Umbilical cord (tissue), 2 donors: ENCODE data around the gene DAAM2. TPM values are rescaled to one million over a fixed set of nuclear protein-coding genes. Genes with fewer than 3 reads are reported as not detected.

Experiments used
- DNase-seq: peaks from one replicate; pipeline ENCODE4 v3.0.0-alpha.2; 2015; ENCODE audit warnings: low spot score
- total RNA-seq: library from RNA; depleted of rRNA; stranded (reverse); fragments of >200 nt; gene quantifications from one replicate; pipeline ENCODE4 v1.2.3, GENCODE V29; 2014; ENCODE audit warnings: low replicate concordance; ENCODE audit not compliant: insufficient read depth

The DAAM2 gene
- total RNA-seq: 51.3 TPM

DNA sequence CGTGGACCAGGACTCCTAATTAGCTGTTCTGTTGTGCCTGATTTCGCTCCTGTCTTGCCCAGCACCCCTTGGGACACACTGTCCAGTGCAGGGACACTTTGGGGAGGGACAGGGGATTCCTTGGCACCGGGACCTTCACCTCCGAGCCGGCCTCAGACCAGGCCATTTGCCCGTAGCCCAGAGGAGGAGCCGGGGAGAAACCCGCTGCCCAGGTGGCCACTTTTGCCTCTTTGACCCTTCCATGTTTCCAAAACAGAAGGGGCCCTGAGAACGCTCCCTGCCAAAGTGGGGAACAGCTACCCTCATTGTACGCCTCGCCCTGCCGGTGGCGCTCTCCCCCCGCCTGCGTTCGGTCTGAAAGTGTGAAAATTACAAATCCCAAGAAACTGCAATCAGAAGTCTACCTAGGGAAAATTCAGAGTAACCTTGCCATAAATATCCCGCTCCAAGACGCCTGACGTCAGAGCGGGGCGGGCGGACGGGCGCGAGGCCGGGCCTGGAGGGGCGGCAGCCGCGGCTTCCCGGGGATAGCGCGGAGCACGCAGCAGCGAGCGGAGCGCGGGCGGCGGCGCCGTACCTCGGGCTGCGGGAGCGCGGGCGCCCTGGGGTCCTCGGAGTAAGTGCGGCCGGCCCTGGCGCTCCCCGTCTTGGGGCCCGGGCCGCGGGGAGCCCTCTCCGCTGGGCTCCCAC is at the start of gene DAAM2:
TSS of gene DAAM2 (plus strand) at position 527 of the 690 bp plus-strand sequence. CDS start 63,927 bp downstream, outside the sequence.
- peak; percentile 69 for DNase-seq

DNA sequence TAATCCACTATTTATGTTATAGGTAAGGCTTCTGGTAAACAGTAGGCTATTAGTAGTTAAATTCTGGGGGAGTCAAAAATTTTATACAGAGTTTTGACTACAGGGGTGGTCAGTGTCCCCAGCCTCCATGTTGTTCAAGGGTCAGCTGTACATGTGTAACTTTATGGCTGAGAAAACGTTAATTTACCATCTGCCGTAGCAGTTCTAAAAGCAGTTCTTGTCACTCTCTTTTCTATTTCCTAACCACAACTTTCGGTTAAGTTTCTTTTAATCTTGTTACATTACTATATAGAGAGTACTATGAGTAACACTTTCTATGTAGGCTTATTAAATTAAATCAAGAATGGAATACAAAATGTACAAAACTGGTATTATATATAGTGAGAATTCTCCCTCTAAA is 45.4 kb upstream of the DAAM2 start:
- DNase-seq: no peak

DNA sequence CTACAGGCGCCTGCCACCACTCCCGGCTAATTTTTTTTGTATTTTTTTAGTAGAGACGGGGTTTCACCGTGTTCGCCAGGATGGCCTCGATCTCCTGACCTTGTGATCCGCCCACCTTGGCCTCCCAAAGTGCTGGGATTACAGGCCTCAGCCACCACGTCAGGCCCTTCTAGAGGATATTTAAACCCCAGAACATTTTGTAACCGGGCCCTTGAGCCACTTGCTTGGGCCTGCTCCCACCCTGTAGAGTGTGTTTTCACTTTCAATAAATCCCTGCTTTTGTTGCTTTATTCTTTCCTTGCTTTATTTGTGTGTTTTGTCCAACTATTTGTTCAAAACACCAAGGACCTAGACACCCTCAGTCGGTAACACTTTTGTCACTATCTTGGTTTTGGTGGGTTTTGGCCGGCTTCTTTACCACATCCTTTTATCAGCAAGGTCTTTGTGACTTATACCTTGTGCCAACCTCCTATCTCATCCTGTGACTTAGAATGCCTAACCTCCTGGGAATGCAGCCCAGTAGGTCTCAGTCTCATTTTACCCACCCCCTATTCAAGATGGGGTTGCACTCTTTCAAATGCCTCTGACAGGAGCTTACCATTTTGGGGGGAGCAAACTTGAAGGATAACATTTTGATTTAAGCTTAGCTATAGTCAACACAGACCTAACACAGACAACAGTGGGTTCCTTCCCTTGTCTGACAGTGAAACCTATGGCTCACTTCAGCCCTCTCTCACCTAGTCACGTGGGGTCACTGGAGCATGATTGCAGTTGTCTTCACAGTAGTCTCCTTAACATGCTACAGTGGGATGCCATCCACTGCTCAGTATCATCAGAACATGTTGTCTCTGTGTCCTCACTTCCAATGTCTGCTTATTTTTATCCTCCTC is 39.1 kb upstream of the DAAM2 start:
- DNase-seq: no peak

DNA sequence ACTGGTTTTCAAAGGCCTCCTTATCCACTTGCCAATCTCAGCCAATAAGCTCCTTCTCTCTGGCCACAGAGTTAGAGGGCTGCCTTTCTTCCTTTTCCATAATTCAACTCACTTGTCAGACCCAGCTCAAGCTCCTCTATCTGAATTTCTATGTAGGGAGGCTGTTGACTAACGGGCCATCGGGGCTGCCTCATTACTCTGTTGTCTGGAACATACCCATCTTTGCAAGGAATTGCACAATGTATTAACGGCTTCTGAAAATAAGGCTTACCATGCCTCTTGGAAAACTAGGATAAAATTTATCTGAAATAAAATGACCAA is 38.5 kb upstream of the DAAM2 start:
- peak; percentile 91 for DNase-seq

DNA sequence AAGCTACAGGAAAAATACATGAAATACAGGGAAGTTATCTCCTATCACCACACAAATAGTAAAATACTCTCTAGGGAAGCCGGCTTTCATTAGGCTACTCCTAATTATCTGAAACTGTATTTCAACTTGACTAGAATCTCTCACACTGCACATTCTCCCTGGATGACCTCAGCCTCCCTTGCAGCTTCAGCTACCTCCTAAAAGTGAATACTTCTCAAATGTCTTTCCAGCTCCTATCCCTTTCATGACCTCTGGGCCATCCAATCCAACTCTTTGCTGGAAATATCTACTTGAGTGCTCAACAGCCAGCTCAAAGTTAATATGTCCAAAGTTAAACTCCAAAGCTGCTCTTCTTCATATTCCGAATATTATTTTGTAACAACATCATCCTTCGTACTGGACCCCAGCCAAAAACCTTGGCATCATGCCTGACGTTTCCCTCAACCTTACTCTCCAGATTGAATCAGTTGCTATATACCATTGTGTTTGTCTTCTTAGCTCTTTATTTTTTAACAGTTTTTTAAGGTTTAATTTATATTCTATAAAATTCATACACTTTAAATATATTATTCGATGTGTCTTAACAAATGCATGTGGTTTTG is 37.6 kb upstream of the DAAM2 start:
- DNase-seq: peak; percentile 53

DNA sequence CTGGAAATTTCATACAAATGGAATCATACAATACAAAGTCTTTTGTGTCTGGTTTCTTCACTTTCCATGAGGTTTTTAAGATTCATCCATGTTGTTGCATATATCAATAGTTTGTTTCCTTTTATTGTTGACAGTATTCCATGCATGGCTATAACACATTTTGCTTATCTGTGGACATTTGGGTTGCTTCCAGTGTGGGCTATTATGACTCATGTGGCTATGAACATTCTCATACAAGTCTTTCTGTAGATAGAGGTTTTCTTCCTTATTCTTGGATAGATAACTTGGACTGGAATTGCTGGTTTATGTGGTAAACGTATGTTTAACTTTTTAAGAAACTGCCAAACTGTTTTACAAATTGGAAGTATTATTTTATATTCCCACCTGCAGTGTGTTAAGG is 36.9 kb upstream of the DAAM2 start:
- no peak for DNase-seq

DNA sequence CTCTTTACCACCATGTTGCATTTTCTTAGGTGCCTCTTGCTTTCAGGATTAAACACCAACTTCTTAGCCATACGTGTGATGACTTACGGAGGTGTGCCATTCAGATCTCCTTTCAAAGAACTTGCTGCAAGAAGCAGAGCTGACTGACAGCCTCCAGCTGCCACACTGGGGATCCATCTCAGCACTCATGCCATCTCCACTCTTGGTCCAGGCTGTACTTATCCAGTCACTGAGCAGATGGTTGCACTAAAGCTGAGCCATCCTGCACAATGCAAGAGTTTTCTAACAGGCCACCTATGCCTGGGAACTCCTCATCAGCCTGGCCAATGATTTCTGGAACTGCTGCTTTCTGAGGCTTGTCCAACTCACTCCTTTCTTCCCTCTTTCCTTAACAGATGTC is 35.6 kb upstream of the DAAM2 start:
- no peak for DNase-seq

DNA sequence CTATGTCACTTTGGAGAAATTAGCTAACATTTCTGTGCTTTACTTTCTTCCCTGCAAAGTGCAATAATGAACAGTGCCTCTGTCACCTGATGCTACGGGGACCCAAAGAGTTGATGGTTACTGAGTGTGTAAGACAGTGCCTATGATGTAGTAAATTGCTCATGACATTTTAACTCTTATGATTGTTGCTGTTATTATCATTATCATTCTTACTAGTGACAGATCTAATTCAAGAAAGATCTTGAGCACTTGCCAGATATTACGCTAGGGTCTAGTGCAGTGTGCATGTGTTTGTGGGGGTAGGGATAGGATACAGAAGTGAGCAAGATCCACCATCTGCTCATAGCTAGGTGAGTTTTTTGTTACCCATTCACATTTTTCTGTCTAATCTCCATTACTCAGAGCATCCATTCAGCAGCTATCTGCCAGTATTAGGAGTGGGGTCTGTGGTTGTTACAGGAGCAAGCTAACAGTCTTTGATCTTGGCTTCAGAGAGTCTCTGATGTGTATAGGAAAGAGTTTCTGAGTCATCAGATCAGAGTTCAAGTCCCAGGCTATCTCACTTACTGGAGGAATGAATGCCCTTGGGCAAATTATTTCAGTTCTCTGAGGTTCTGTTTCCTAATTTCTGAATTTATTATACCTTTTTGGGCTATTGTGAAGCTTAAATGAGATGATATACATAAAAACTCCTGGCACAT is 33.1 kb upstream of the DAAM2 start:
- no peak for DNase-seq

DNA sequence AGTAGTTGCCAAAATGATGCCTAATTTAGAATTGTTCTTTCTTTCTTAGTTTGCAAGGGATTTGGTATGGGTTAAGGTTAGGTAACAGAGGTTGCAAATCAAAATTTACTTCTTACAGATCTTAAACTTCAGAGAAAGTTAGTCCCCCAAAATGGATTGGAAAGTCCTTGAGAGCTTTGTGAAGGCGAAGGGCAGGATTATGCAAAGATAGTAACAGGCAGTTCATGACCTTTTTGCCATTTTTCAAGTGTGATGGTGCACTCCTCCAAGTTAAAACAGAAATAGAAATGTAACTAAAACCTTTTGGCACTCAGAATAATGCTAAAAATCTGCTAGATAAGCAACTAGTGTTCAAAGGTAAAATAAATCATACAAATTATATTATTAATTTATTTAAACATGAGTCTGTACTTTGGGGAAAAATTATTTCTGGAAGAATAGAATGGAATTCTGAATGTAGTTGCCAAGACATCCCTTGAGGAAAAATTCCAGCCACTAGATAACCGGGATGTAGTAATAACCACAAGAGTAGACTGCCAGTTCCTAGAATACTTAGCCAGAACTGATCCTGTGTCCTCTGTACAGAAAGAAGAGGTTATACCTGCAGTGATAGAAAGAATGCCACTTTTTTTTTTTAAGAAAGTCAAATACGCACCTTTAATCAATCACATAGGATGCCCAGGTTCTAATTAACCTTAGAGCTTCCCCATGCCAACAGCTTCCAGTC is 31.8 kb upstream of the DAAM2 start:
- DNase-seq: peak; percentile 89

DNA sequence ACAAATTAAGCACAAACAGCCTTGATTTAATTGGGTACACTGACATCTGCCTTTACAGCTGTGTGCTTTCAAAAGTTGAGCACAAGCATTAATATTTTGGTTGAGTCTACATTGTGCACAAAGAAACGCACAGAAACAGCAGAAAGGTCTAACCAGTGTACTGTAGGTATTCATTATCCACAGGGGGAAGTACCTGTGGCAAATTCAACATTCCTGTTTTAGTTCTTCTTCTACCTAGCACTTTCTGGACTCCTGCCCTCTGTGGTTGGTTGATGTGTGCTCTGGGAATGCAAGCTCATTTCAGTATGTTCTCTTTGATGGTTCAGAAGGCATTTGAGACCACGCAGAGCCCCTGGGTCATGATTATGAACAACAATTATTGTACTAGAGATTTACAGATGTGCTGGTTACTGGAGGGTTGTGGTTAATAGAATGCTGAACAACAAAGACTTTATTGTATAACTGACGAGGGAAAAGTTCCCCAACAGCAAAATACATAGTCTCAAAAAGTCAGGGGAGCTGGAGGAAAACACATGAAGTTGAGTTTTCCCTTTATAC is 26.6 kb upstream of the DAAM2 start:
- no peak for DNase-seq

DNA sequence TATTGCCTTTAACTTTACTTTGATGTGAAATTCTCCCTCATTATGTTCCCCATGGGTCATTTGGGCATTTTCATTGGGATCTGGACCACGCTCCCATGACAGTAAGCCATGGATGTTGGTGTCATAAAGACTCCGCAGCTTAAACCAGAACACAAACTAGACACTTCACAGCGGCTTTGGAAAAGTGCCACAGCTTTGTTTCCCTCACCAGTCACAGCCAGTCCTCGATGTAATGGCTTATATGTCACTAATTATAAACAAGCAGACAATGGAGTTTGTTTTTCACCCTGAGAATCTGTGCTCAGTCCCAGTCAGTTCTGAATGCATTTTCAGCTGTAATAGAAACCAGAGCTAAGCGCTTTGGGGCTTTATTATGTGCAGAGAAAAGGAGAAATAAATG is 23.2 kb upstream of the DAAM2 start:
- DNase-seq: no peak

DNA sequence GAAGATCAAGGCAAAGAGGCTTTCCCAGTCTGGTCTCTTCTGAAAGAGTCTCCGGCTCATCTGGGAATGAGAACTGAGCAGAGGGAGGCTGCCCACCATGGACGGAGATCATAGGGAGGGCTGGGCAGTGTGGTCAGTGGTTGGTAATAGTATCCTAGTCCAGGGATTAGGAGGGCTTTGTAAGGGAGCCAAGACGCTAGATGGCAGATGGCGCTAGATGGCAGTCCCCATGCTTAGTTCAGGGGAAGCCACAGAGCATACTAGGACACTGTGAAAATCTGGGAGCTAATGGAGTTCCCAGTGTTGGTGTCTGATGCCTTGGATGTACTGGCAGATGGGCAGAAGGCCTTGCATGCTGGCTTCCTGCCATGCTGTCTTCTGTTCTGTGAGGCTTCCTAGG is 21.7 kb upstream of the DAAM2 start:
- DNase-seq: no peak

DNA sequence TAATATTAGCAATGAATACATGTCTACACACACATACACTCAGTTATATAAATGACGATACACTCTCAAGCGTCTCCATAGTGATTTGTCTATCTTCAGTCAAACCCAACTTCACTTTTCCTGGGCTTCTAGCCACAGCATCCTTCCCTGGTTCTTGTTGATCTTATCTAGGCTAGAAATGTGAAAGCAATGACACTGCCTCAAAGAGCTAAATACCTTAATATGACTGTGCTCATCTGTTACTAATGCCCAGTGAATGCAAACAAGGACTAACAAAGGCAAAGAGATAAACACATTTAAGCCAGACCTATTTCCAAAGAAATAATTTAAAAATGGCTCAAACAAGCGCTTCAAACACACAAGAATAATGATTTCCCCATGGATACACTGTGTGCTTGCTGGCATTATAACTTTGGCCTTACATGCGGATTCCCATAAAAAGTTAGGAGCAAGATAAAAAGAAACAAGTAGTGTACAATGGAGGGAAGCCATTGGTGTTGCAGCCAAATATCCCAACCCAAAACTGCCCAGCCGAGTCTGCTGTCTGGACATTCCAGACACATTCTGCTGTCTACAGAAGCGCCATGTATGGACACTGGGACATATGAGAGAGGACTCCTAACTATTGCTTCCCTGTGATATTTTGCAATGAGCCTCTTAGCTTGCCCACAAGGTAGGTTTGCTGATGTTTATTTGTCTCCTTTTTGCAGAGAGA is 19.5 kb upstream of the DAAM2 start:
- DNase-seq: no peak

DNA sequence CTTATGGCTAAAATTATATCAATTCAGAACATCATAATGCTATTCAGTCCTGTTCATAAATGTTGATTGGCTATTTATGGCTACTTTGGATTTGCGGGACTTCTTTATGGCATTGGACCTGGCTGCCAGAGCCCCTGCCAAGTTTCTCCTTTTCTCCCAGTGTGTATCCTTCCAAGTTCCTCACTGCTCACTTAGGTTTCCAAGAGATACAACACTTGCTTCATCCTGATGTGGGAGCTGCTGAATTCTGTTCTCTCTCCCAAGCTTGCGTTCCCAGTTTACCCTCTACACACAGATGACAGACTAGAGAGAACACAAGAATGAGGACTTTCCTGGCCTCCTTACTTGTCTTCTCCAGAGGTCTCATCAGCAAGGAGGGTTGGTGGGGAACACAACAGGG is 18.4 kb upstream of the DAAM2 start:
- no peak for DNase-seq

DNA sequence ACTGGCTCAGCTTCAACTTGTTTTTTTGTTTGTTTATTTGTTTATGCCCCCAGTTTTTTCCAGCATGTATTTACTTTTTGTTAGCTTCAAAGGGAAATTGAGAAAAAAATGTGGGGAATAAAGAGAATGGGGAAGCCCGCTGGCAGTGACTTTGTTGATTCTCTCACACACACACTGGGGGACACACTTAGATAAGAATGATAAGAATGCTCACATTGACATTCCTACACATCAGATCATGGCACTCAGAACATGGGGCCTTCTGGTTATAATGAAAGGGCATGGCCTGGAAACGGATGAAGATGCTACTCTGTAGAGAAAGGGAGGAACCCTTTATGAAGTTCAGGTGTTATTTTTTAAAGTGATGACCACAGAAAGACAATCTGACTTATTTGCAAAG is 15.6 kb upstream of the DAAM2 start:
- DNase-seq: no peak

DNA sequence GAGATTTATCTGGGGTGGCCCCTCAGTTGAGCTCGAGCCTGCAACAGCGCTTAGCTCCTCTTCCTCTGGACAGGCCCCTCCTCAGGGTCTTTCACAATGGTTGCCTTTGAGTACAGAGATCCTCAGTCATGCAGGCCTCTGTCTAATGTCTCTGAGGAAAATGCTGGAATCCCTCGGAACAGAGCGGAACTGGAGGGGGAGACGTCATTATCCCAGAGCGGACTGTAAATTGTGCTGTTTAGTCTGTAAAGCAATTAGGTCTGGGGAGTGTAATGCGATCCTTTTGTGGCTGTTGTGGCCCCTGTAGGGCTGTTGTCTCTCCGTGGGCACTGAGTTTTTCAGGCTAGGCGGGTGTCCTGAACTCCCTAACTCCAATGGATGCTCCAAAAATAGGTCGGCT is 15.0 kb upstream of the DAAM2 start:
- peak; percentile 52 for DNase-seq

DNA sequence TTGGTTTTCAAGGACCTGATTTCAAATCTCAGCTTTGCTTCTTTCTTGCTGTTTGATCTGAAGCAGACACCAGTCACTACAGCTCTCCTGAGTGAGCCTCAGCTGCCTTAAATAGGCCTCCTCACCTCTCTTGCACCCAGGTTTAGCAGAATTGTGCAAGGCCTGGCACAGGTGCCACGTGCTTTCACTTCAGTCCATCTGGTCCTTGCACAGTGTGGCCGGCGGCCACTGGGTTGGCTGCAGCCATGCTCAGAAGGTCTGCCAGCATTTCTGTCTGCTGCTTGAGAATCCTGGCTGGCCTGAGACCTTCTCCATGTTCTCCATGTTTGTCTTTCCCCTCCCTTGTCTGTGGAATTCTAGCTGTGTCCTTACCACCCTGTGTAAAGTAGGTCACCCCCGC is 14.5 kb upstream of the DAAM2 start:
- DNase-seq: no peak

DNA sequence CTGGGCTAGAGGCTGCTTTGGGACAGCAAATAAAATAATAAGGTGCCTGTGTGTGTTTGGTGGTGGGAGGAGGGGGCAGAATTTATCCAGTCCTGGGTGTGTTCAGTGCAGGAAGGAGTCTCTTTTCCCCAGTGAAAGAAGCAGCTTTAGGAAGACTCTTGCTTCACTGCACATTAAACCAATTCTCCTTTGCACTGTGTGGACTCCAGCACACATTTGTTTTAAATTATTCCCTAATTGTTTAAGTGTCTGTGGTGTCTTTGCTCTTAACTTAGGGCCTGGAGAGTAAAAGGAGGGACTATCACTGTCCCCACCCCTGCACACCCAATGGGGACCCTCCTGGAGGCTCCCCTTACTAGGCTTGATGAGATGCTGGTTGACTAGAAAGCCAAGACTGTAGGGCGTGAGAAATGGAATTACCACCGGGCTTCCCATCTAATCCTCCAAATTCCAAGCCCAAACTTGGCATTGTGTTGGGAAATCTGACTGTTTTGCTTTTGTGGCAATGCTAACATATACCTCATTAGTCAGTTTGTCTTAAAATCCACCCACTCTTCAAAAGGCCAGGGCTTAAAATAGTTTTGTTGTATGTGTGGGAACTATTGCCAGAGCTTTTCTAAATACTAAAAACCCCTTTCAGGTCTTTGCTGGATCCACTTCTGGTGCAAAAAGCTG is 13.5 kb upstream of the DAAM2 start:
- no peak for DNase-seq

DNA sequence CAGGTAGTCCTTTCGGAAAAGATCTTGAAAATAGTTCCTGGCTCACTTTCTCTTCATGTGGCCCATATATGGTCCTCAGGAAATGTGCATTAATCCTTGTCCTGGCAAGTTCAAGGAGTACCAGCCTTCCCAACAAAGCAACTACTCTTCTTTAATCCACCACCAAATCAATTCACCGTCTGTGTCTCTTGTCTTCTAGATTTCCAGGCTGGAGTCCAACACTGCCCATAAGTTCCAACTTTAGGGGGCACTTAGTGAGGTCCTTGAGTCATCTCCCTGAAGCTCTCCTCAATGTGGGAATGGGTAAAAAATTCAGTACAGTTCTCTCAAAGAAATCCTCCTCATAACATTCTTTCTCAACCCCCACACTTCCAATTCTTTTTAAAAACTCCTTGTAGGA is 6.9 kb upstream of the DAAM2 start:
- DNase-seq: no peak

DNA sequence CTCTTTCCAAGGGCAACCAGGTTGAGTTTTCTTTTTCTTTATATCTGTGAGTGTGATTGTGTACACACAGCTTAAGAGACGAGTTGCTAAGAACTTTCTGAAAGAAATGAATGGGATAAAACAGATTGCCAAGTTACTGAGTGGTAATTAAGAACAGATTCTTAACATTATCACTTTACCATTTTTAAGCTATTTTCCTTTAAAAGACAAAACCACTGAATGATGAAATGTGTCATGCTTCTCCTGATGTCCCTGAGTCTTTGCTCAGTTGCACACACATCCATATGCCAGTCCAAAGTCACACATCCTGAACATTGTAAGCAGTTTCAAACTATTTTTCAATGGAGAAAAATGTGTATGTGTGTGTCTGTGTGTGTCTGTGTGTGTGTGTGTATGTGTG is 5.5 kb upstream of the DAAM2 start:
- no peak for DNase-seq
